Activated T-cell treated with anti-CD3 and anti-CD28 coated beads for 1 hour (primary cell): Measurements from ENCODE around the gene DNAL4.

Experiments used
- DNase-seq: peaks from one replicate; pipeline ENCODE4 v3.0.0-alpha.2; 2020; ENCODE audit warnings: low read depth

Gene DNAL4

GRCh38 chr22:38784856-38785255 is 9.1 kb downstream of the DNAL4 start:
- no peak for DNase-seq

- no peak for DNase-seq
Measured at GRCh38 chr22:38784035-38784434, 9.9 kb downstream of the DNAL4 start.

- no peak for DNase-seq
Measured at GRCh38 chr22:38783095-38783615, 10.8 kb downstream of the DNAL4 start.

- no peak for DNase-seq
Measured at GRCh38 chr22:38782402-38783094, 11.4 kb downstream of the DNAL4 start.

- no peak for DNase-seq
Measured at GRCh38 chr22:38781033-38781432, 12.9 kb downstream of the DNAL4 start.

GRCh38 chr22:38777087-38777671 is 16.8 kb downstream of the DNAL4 start:
- DNase-seq, result no peak

GRCh38 chr22:38776086-38776485 is 17.9 kb downstream of the DNAL4 start:
- no peak for DNase-seq

GRCh38 chr22:38775656-38776055 is 18.3 kb downstream of the DNAL4 start:
- DNase-seq, result no peak

- no peak for DNase-seq
Measured at GRCh38 chr22:38774496-38775166, 19.3 kb downstream of the DNAL4 start.

DNA sequence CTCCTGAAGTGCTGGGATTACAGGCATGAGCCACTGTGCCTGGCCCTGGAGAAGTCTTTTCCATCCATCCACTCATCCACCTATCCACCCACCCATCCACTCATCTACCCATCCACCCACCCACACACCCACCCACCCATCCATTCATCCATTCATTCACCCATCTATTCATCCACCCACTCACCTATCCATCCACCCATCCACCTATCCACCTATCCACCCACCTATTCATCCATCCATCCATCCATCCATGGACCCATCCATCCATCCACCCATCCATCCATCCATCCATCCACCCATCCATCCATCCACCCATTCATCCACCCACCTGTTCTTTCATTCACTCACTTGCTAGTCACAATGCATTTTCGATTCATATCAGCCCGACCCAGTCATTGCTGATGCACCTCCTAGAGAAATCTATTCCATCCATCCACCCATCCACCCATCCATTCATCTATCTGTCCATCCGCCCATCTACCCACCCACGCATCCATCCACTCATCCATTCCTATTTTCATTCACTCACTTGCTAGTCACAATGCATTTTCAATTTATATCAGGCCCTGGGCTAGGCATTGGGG is 20.5 kb downstream of the DNAL4 start:
- DNase-seq, result no peak

DNA sequence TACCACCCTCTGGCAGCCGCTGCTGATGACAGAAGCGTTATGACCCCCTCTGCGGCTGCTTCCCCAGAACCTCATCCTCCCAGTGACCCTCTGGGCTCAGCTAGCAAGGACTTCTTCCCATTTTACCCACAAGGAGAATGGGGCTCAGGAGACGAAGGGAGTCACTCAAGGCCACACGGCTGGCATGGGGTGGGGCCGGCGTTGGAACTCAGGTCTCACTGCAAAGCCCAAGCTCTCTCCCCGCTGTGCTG is 21.4 kb downstream of the DNAL4 start:
- no peak for DNase-seq

GRCh38 chr22:38770257-38770949 is 23.5 kb downstream of the DNAL4 start:
- no peak for DNase-seq

GRCh38 chr22:38768036-38768435 is 25.9 kb downstream of the DNAL4 start:
- DNase-seq, result no peak

DNA sequence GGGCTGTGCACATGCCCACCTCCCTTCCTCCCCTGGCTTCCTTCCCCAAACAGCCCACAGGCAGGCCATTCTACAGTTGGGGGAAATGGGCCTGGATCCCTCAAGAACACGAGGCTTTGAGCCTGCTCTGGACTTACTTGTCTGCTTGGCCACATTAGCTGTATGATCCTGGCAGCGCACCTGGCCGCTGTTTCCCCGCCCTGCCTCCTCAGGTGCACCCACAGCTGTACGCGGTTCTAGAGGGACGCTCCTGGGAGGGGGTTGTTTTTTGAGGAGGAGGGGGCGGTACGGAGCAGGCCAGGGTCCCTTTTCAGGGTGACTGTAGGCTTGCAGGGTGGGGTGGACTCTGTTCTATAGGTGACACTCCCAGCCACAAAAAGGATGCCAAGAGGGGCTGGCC is 26.6 kb downstream of the DNAL4 start:
- no peak for DNase-seq

GRCh38 chr22:38766076-38766777 is 27.7 kb downstream of the DNAL4 start:
- no peak for DNase-seq

DNA sequence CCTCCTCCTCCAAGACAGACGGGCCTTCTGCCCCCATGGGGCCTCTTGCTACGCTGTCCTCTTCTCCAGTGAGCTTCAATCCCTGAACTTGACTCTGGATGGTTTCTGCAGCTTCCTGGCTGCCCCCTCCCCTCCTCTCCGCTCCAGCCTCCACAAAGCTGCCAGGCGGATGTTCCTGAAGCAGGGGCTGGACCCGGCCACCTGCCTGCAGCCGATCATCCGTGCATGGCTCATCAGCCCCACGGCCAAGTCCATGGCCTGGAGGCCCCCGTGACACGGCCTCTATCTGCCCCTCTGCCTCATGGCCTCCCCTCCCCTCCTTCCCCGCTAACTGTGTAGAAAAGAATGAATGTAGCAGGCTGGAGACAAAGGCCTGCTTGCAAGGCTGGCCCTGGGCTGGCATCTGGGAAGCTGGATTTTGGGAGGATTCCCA is 31.4 kb downstream of the DNAL4 start:
- DNase-seq, result no peak

GRCh38 chr22:38761202-38762162 is 32.5 kb downstream of the DNAL4 start:
- DNase-seq, result no peak

DNA sequence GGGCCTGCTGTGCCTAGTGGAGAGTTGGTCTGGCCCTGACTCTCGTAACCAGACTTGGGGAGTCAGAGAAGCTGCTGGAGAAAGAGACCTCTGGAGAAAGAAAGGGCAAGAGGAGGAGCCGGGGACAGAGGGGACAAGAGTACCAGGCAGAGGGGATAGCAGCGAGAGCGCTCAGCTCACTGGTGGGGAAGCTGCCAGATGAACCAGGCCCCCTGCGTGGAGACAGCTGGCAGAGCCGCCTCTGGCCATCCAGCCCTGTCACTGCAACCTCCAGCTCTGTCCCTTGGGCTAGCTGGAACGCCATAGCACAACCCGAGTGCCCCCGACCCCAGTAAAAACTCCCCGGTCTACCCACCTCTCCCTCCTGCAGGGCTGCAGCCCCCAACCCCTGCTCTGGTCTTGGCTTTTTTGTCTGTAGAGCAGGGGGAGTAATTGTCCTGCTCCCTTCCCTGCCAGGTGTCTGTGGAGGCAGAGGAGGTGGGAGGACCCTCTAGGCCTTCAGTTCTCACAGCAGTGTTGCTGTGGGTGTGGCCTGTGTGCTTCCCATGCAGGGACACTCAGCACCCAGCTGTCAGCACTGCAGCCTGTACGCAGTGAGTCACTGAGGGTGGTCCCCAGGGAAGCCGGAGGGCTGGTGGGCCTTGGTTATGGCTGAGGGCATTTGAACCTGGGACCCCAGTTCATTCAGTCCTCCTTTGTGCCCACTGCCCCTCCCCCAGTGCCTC is 33.3 kb downstream of the DNAL4 start:
- no peak for DNase-seq

DNA sequence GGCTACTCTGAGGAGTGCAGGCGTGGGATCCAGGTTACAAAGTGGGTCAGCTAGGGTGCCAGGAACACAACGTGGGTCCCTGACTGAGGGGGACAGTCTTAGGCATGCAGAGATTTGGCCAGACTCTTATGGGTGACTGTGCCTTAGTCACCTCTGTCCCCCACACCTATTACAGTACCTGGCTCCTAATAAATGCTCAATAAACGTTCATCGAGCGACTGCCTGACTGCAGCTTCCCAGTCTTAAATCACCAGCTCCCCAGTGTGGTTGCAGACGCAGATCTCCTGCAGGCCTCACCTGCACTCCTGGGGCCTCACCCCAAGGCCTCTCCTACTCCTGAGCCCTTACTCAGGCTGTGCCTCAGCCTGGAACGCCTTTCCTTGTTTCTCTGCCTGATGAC is 34.9 kb downstream of the DNAL4 start:
- DNase-seq, result no peak
